Thymus (tissue), 14 donors: ENCODE measurements around the gene KCNMB4. TPM values are rescaled to one million over a fixed set of nuclear protein-coding genes. Genes with fewer than 3 reads are reported as not detected.

ENCODE experiments used
- DNase-seq, 9 donors: peaks; one replicate each; pipeline ENCODE4 v3.0.0-alpha.2; 2013; ENCODE audit warnings: low spot score in 9 of 9, low read depth in 6 of 9, missing footprints in 1 of 9
- H3K27ac ChIP-seq, 2 donors: one replicate each; pipeline ENCODE4 v1.5.1; 2013; ENCODE audit warnings: control low read depth in 1 of 2, low read depth in 1 of 2, low read length in 1 of 2, mild to moderate bottlenecking in 1 of 2, moderate library complexity in 1 of 2
- H3K27me3 ChIP-seq, 2 donors: one replicate each; pipeline ENCODE4 v1.5.1; 2013; ENCODE audit warnings: low read length in 1 of 2; ENCODE audit not compliant: control insufficient read depth in 2 of 2, insufficient read depth in 1 of 2
- H3K36me3 ChIP-seq, 2 donors: one replicate each; pipeline ENCODE4 v1.5.1; 2013; ENCODE audit warnings: low read length in 1 of 2, mild to moderate bottlenecking in 1 of 2, moderate library complexity in 1 of 2; ENCODE audit not compliant: control insufficient read depth in 2 of 2, insufficient read depth in 2 of 2
- H3K4me1 ChIP-seq, 2 donors: one replicate each; pipeline ENCODE4 v1.5.1; 2013; ENCODE audit warnings: low read length in 2 of 2; ENCODE audit not compliant: control insufficient read depth in 2 of 2, insufficient read depth in 2 of 2
- H3K4me3 ChIP-seq, 2 donors: one replicate each; pipeline ENCODE4 v1.5.1; 2013; ENCODE audit warnings: low read length in 2 of 2, control low read depth in 1 of 2, mild to moderate bottlenecking in 1 of 2
- H3K9me3 ChIP-seq, 2 donors: one replicate each; pipeline ENCODE4 v1.5.1; 2013; ENCODE audit warnings: low read length in 1 of 2, mild to moderate bottlenecking in 1 of 2; ENCODE audit not compliant: control insufficient read depth in 2 of 2, insufficient read depth in 1 of 2
- WGBS: extraction: QIAGEN DNeasy Blood & Tissue Kit; methylation state at CpG from one replicate; pipeline ENCODE4 v1.1.7; 2013; 5-methylcytosine and 5-hydroxymethylcytosine counted together
- long read RNA-seq, 10 donors: transcript quantifications; one replicate each; lab custom pipeline, GENCODE V29; 2026
- polyA plus RNA-seq: library from polyadenylated mRNA; stranded (reverse); fragments of 200-250 nt; gene quantifications from one replicate; pipeline ENCODE4 v1.2.3, GENCODE V29; 2013
- total RNA-seq: library from RNA; stranded (reverse); fragments of 120-200 nt; gene quantifications from one replicate; pipeline ENCODE4 v1.2.4, GENCODE V29; 2013
- donor health status: healthy.

Gene KCNMB4
- total RNA-seq: 3.4 TPM
- polyA plus RNA-seq: 5.0 TPM
- long read RNA-seq, donor 1, full-length matches to known transcripts: 1 of 1 reads
- long read RNA-seq, donor 1, partial matches to known transcripts: 0 of 1 reads
- long read RNA-seq, donor 1, other reads (novel, unspliced or antisense): 0 of 1 reads
- long read RNA-seq, donor 2: 0 reads
- long read RNA-seq, donor 3, full-length matches to known transcripts: 10 of 10 reads
- long read RNA-seq, donor 3, partial matches to known transcripts: 0 of 10 reads
- long read RNA-seq, donor 3, other reads (novel, unspliced or antisense): 0 of 10 reads
- long read RNA-seq, donor 4, full-length matches to known transcripts: 2 of 2 reads
- long read RNA-seq, donor 4, partial matches to known transcripts: 0 of 2 reads
- long read RNA-seq, donor 4, other reads (novel, unspliced or antisense): 0 of 2 reads
- long read RNA-seq, donor 5, full-length matches to known transcripts: 8 of 8 reads
- long read RNA-seq, donor 5, partial matches to known transcripts: 0 of 8 reads
- long read RNA-seq, donor 5, other reads (novel, unspliced or antisense): 0 of 8 reads
- long read RNA-seq, donor 6, full-length matches to known transcripts: 7 of 7 reads
- long read RNA-seq, donor 6, partial matches to known transcripts: 0 of 7 reads
- long read RNA-seq, donor 6, other reads (novel, unspliced or antisense): 0 of 7 reads
- long read RNA-seq, donor 7, full-length matches to known transcripts: 3 of 3 reads
- long read RNA-seq, donor 7, partial matches to known transcripts: 0 of 3 reads
- long read RNA-seq, donor 7, other reads (novel, unspliced or antisense): 0 of 3 reads
- long read RNA-seq, donor 8, full-length matches to known transcripts: 1 of 1 reads
- long read RNA-seq, donor 8, partial matches to known transcripts: 0 of 1 reads
- long read RNA-seq, donor 8, other reads (novel, unspliced or antisense): 0 of 1 reads
- long read RNA-seq, donor 9, full-length matches to known transcripts: 6 of 6 reads
- long read RNA-seq, donor 9, partial matches to known transcripts: 0 of 6 reads
- long read RNA-seq, donor 9, other reads (novel, unspliced or antisense): 0 of 6 reads
- long read RNA-seq, donor 10, full-length matches to known transcripts: 1 of 1 reads
- long read RNA-seq, donor 10, partial matches to known transcripts: 0 of 1 reads
- long read RNA-seq, donor 10, other reads (novel, unspliced or antisense): 0 of 1 reads

GRCh38 chr12:70365648-70366518, at the start of gene KCNMB4:
Gene KCNMB4, plus strand, starts transcription at chr12:70366290. Its CDS starts 445 bp downstream, at chr12:70366735.
- Histone ChIP-seq H3K4me3 (peak within 1 kb of the TSS; percentile 80 to 87), H3K4me1 (peaks cover 5 to 18% of the 10 kb centered on the region in 2 donors), H3K27ac (peak within 1 kb of the TSS; percentile 74 to 83), H3K36me3 (no peaks in the 10 kb centered on the region), H3K27me3 (peaks cover 11 to 32% of the 10 kb centered on the region in 2 donors), H3K9me3 (no peaks in the 10 kb centered on the region)
- DNase-seq: peak in 8 of 9 donors; percentile 37 to 84 (median 66)
- WGBS: under 1% methylated on average over 88 of the region's 88 CpGs

- Histone ChIP-seq H3K4me3 (no peak overlapping the region), H3K9me3 (no peaks in the 10 kb centered on the region), H3K4me1 (no peaks in the 10 kb centered on the region), H3K36me3 (peaks cover 0 to 8% of the 10 kb centered on the region in 2 donors), H3K27me3 (no peaks in the 10 kb centered on the region), H3K27ac (no peak overlapping the region)
- 39% methylated on average over 3 of the region's 3 CpGs for WGBS
- peak in 1 of 9 donors; percentile 24 for DNase-seq
These were observed 48.3 kb upstream of the KCNMB4 start for GRCh38 chr12:70317781-70318180.

- Histone ChIP-seq H3K4me1 (no peaks in the 10 kb centered on the region), H3K4me3 (no peak overlapping the region), H3K9me3 (no peaks in the 10 kb centered on the region), H3K27me3 (no peaks in the 10 kb centered on the region), H3K27ac (no peak overlapping the region), H3K36me3 (peaks cover 4 to 19% of the 10 kb centered on the region in 2 donors)
- WGBS: 95% methylated on average over 4 of the region's 4 CpGs
- no peak for DNase-seq
These were observed 46.5 kb upstream of the KCNMB4 start for GRCh38 chr12:70319605-70320004.

- Histone ChIP-seq H3K36me3 (peaks cover 6 to 22% of the 10 kb centered on the region in 2 donors), H3K9me3 (no peaks in the 10 kb centered on the region), H3K27me3 (no peaks in the 10 kb centered on the region), H3K27ac (no peak overlapping the region), H3K4me1 (no peaks in the 10 kb centered on the region), H3K4me3 (no peak overlapping the region)
- no peak for DNase-seq
- WGBS: 98% methylated on average over 2 of the region's 2 CpGs
These were observed 44.9 kb upstream of the KCNMB4 start for GRCh38 chr12:70321191-70321590.

- Histone ChIP-seq H3K27ac (no peak overlapping the region), H3K4me1 (no peaks in the 10 kb centered on the region), H3K4me3 (no peak overlapping the region), H3K27me3 (no peaks in the 10 kb centered on the region), H3K9me3 (no peaks in the 10 kb centered on the region), H3K36me3 (peaks cover 6 to 19% of the 10 kb centered on the region in 2 donors)
- WGBS: 99% methylated on average over 2 of the region's 2 CpGs
- DNase-seq: no peak
These were observed 38.5 kb upstream of the KCNMB4 start for GRCh38 chr12:70327541-70327940.

- Histone ChIP-seq H3K9me3 (no peaks in the 10 kb centered on the region), H3K4me1 (no peaks in the 10 kb centered on the region), H3K27me3 (no peaks in the 10 kb centered on the region), H3K27ac (no peak overlapping the region), H3K36me3 (peaks cover under 1 to 7% of the 10 kb centered on the region in 2 donors), H3K4me3 (no peak overlapping the region)
- WGBS: 98% methylated on average over 3 of the region's 3 CpGs
- DNase-seq: no peak
These were observed 36.4 kb upstream of the KCNMB4 start for GRCh38 chr12:70329728-70330127.

- no peaks in the 10 kb centered on the region for H3K4me1 ChIP-seq
- H3K36me3 ChIP-seq: peaks cover 0 to 11% of the 10 kb centered on the region in 2 donors
- H3K9me3 ChIP-seq: no peaks in the 10 kb centered on the region
- no peaks in the 10 kb centered on the region for H3K27me3 ChIP-seq
- WGBS: 100% methylated on average over 2 of the region's 2 CpGs
- no peak overlapping the region for H3K4me3 ChIP-seq
- no peak overlapping the region for H3K27ac ChIP-seq
- no peak for DNase-seq
These were observed 35.9 kb upstream of the KCNMB4 start for GRCh38 chr12:70330158-70330557.

- H3K4me3 ChIP-seq: no peak overlapping the region
- H3K36me3 ChIP-seq: peaks cover 0 to 18% of the 10 kb centered on the region in 2 donors
- no peaks in the 10 kb centered on the region for H3K4me1 ChIP-seq
- no peak overlapping the region for H3K27ac ChIP-seq
- H3K9me3 ChIP-seq: no peaks in the 10 kb centered on the region
- no peaks in the 10 kb centered on the region for H3K27me3 ChIP-seq
- DNase-seq: no peak
These were observed 33.9 kb upstream of the KCNMB4 start for GRCh38 chr12:70332236-70332635.
